MCF 10A (cell line): Measurements from ENCODE around the gene PNPLA1. TPM values are rescaled to one million over a fixed set of nuclear protein-coding genes. Genes with fewer than 3 reads are reported as not detected.

Experiments
- BruUV-seq: library from RNA; stranded (reverse); fragments of 400-500 nt; replicated peaks from 2 replicates; lab custom pipeline; 2021; lab: Mats Ljungman, UMichigan
- CTCF ChIA-PET: fragments of 300-600 bp; sonication (Branson Sonifier 250); formaldehyde crosslinking; extraction: SDS; loops from one replicate; lab custom pipeline; 2021; ENCODE audit warnings: antibody characterized with exemption, inconsistent platforms; lab: Yijun Ruan, JAX
- POLR2A ChIA-PET: fragments of 300-600, 350-650 bp; sonication (Branson Sonifier 250); formaldehyde crosslinking; extraction: SDS; loops from one replicate; lab custom pipeline; 2020; ENCODE audit warnings: antibody characterized with exemption, inconsistent platforms; lab: Yijun Ruan, JAX
- DNase-seq: peaks from one replicate; pipeline ENCODE4 v3.0.0-alpha.2; 2018; ENCODE audit not compliant: unreplicated experiment
- H3K27ac Mint-ChIP-seq: one replicate; pipeline ENCODE4 v1.8.0; 2022; ENCODE audit warnings: mild to moderate bottlenecking, low read depth, mixed read lengths; ENCODE audit not compliant: unreplicated experiment
- H3K27me3 Mint-ChIP-seq: one replicate; pipeline ENCODE4 v1.8.0; 2022; ENCODE audit warnings: mixed read lengths; ENCODE audit not compliant: insufficient read depth, unreplicated experiment
- H3K36me3 Mint-ChIP-seq: one replicate; pipeline ENCODE4 v1.8.0; 2022; ENCODE audit warnings: mild to moderate bottlenecking, moderate library complexity, mixed read lengths; ENCODE audit not compliant: insufficient read depth, unreplicated experiment
- H3K4me1 Mint-ChIP-seq: one replicate; pipeline ENCODE4 v1.8.0; 2022; ENCODE audit warnings: mixed read lengths; ENCODE audit not compliant: insufficient read depth, unreplicated experiment
- H3K4me3 Mint-ChIP-seq: one replicate; pipeline ENCODE4 v1.8.0; 2022; ENCODE audit warnings: mild to moderate bottlenecking, moderate library complexity, mixed read lengths; ENCODE audit not compliant: unreplicated experiment
- H3K9me3 Mint-ChIP-seq: one replicate; pipeline ENCODE4 v1.8.0; 2022; ENCODE audit warnings: mixed read lengths; ENCODE audit not compliant: unreplicated experiment
- intact Hi-C: fragments of 100-400 bp; cut with micrococcal nuclease; formaldehyde crosslinking; loops from 2 replicates; pipeline ENCODE4 v1.14.1; 2022
- total RNA-seq: library from RNA; stranded (reverse); gene quantifications from 2 replicates; pipeline ENCODE4 v1.2.3, GENCODE V29; 2022
- TF ChIP-seq, protein P1 (sequence below): fragments of 200-600 bp; IDR thresholded peaks from one replicate; pipeline ENCODE4 v1.8.0; 2022; ENCODE audit warnings: antibody characterized with exemption, mild to moderate bottlenecking; ENCODE audit not compliant: unreplicated experiment

PNPLA1 gene
- total RNA-seq, 1 experiment from 2014 or later, result not detected

DNA sequence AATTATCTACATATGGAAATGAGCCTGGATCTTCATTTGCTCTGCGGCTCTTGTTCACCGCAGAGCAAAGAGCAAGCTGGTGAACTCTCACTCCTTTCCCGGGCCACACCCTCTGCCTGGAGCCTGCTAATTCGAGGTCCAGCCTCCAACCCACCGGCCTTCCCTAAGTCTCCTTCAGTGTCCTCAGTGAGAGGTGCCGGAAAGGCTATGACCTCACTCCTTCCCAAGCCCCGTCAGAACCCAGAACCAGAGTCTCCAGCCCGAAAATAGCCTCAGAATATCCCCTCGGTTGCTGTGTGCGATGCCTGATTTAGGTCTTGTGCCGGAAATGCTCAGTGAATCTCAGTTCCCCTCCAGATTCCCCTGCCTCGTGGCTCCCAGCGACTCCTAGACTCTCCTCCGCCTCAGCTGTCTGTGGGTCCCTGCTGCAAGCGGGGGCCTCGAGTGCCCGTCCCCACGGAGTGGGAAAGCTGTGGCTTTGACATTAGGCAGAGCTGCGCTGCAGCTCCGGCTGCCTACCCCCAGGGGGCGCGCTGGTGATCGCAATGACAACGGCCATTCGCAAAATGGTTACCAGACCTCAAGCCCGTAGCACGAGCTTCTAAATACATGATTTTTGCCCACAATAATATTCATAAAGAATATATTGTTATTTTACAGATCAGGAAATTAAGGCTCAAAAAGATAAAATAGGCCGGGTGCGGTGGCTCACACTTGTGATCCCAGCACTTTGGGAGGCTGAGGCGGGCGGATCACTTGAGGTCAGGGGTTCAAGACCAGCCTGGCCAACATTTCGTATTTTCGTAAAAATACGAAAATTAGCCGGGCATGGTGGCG, 71.0 kb downstream of the PNPLA1 start:
- peak; percentile 60 for DNase-seq
- H3K27me3 Mint-ChIP-seq, result peaks cover 44% of the 10 kb centered on the region
- BruUV-seq, result no TSS peak
- TF ChIP-seq, protein P1, sequence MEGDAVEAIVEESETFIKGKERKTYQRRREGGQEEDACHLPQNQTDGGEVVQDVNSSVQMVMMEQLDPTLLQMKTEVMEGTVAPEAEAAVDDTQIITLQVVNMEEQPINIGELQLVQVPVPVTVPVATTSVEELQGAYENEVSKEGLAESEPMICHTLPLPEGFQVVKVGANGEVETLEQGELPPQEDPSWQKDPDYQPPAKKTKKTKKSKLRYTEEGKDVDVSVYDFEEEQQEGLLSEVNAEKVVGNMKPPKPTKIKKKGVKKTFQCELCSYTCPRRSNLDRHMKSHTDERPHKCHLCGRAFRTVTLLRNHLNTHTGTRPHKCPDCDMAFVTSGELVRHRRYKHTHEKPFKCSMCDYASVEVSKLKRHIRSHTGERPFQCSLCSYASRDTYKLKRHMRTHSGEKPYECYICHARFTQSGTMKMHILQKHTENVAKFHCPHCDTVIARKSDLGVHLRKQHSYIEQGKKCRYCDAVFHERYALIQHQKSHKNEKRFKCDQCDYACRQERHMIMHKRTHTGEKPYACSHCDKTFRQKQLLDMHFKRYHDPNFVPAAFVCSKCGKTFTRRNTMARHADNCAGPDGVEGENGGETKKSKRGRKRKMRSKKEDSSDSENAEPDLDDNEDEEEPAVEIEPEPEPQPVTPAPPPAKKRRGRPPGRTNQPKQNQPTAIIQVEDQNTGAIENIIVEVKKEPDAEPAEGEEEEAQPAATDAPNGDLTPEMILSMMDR, result peak; percentile 77
- no peak overlapping the region for H3K27ac Mint-ChIP-seq
- intact Hi-C loops, result no loop called here
- no peaks in the 10 kb centered on the region for H3K4me1 Mint-ChIP-seq
- no peak overlapping the region for H3K4me3 Mint-ChIP-seq
- CTCF ChIA-PET, result interaction anchor here (0.5 to 4.0 kb wide), 22 partner anchors 10 to 284 kb away, joined by 3 to 43 read pairs (median 4); no protein-coding TSS in a partner anchor
- no peaks in the 10 kb centered on the region for H3K36me3 Mint-ChIP-seq
- H3K9me3 Mint-ChIP-seq, result no peaks in the 10 kb centered on the region
- POLR2A ChIA-PET, result interaction anchor here (0.7 to 1.2 kb wide), 3 partner anchors 16 to 33 kb away, joined by 3 to 4 read pairs (median 3); no protein-coding TSS in a partner anchor

DNA sequence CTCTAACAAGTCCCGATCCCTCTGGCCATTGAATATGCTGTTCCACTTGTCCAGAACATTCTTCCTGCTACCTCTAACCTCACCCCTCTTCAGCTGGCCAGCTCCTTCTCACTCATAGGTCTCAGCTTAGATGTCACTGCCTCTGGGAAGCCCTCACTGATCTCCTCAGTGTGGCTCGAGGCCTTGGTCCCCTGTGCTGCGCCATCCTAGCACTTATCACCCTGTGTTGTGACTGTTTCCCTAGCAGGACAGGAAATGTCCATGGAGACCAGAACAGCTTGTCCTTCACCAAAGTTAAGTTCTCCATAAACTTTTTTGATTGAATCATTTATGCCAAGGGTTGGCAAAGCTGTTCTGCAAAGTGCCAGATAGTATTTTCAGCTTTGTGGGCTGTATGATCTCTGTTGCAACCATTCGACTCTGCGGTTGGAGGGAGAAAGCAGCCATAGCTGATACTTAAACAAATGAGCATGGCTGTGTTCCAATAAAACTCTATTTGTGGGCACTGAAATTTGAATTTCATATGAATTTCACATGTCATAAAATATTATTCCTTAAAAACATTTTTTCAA, 73.3 kb downstream of the PNPLA1 start:
- ChIA-PET POLR2A (interaction anchor here (0.6 kb wide), 1 partner anchor 19 kb away, joined by 3 read pairs; no protein-coding TSS in a partner anchor), CTCF (interaction anchor here (0.5 to 3.3 kb wide), 3 partner anchors 15 to 38 kb away, joined by 3 to 29 read pairs (median 7); no protein-coding TSS in a partner anchor)
- Mint-ChIP-seq H3K9me3 (no peaks in the 10 kb centered on the region), H3K4me1 (no peaks in the 10 kb centered on the region), H3K27me3 (peaks cover 27% of the 10 kb centered on the region), H3K27ac (no peak overlapping the region), H3K4me3 (no peak overlapping the region), H3K36me3 (no peaks in the 10 kb centered on the region)
- no TSS peak for BruUV-seq
- TF ChIP-seq, protein P1, result no peak
- no peak for DNase-seq
- intact Hi-C loops, result no loop called here

DNA sequence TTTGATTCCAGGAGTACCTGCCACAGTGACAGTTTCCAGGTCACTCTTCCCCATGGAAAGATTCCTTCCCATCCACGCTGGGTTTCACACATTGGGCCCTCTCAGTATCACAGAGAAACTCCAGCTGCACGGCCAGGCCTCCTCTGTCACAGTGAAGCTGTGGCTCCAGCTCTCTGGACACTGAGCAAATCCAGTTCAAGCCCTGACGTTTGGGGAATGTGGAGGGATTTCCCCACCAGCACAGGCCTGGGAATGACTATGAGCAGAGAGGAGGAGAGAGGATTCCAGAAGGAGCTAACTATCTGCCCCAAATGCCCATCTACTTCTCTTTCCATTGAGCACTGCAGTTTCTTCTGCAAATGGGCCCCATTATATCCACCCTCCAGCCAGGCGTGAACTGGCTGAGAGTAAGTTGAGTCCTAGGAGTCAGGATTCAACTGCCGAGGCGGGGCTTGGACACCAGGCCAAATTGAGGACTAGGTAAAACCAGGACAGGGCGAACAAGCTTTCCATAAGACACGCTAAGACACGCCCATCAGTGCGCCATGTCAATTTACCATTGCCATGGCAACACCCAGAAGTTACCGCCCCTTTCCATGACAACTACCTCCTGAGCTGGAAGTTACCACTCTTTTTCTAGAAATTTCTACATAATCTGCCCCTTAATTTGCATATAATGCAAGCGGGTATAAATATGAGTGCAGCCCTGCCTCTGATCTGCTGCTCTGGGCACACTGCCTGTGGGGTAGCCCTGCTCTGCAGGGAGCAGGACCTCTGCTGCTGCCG, 76.0 kb downstream of the PNPLA1 start:
- Mint-ChIP-seq H3K4me3 (no peak overlapping the region), H3K4me1 (peaks cover 6% of the 10 kb centered on the region), H3K36me3 (no peaks in the 10 kb centered on the region), H3K27ac (no peak overlapping the region), H3K27me3 (peaks cover under 1% of the 10 kb centered on the region), H3K9me3 (no peaks in the 10 kb centered on the region)
- no peak for DNase-seq
- POLR2A ChIA-PET, result interaction anchor here (0.7 kb wide), 1 partner anchor 128 kb away, joined by 4 read pairs; no protein-coding TSS in a partner anchor
- CTCF ChIA-PET, result no interaction called here
- no TSS peak for BruUV-seq
- TF ChIP-seq, protein P1, result no peak
- intact Hi-C loops, result no loop called here
